GM18951 (cell line): ENCODE data around the gene UBE2O.

Experiments
- POLR2A ChIP-seq: IDR thresholded peaks from 4 replicates; pipeline ENCODE4 v1.6.1; 2011; ENCODE audit warnings: mild to moderate bottlenecking; ENCODE audit not compliant: insufficient read length, insufficient read depth; ENCODE audit errors: extremely low read depth
- in situ Hi-C: fragments of 300-500 bp; cut with MboI; formaldehyde crosslinking; loops from one replicate; pipeline ENCODE4 v1.12.0; 2022; ENCODE audit warnings: low sequenced_read_pairs, mixed read lengths, inconsistent platforms; ENCODE audit not compliant: unreplicated experiment

Gene UBE2O

DNA sequence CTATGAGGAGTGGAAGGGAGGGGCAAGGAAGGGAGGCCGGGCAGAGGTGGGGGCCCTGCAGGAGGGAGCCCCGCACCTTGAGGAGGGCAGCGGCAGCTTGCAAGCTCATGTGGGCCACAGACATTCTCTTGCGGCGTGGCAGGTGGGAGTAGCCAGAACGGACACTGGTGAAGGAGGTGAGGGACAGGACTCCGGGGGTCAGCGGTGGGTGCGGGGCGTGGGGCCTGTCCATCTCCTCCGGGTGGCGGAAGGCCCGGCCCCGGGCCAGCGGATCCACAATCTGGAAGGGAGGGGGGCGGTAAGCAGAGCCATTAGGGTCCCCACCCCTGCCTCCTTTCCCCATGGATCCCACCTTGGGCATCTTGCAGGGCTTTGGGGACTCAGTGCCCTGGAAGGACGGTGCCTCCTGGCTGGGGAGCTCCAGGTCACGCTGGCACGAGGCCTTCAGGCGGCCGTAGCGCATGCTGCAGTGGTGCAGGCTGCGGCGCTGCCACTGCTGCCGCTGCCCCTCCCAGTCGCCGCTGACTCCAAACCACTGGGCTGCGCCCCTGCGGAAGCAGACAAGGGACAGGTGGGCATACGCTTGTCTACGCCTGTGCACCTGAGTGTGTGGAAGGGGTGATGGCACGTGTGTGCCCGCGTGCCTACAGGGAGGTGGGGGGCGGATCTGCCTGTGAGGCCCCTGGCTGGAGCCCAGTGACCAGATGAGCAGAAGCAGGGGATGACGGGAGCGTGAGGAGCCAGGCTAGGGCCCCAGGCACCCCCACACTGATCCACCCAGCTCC, 26.0 kb upstream of the UBE2O start:
- no peak for TF ChIP-seq POLR2A
- in situ Hi-C loops: no loop called here

DNA sequence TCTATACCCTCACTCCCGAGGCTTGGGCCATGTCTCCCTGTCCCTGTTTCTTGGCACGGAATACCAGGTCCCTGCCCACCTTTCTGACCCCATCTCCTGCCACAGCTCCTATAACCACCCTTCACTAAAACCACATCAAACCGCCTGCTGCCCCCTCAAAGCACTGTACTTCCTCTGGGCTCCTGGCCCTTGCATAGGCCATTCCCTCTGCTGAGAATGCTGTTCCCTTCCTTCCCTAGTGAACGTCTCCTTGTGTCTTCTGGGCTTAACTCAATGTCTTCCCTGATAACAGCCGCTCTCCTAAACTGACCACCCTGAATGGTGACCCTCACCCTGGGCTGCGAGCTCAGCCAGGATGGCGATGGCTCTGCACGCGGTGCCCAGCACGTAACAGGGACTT, 25.1 kb upstream of the UBE2O start:
- TF ChIP-seq POLR2A: no peak
- in situ Hi-C loops: no loop called here

GRCh38 chr17:76477576-76477975, 24.6 kb upstream of the UBE2O start:
- no peak for TF ChIP-seq POLR2A
- in situ Hi-C loops: no loop called here

- in situ Hi-C loops: no loop called here
- no peak for TF ChIP-seq POLR2A
Observed at GRCh38 chr17:76476736-76477135, 23.8 kb upstream of the UBE2O start.

GRCh38 chr17:76475302-76475701, 22.4 kb upstream of the UBE2O start:
- TF ChIP-seq POLR2A: no peak
- in situ Hi-C loops: no loop called here

DNA sequence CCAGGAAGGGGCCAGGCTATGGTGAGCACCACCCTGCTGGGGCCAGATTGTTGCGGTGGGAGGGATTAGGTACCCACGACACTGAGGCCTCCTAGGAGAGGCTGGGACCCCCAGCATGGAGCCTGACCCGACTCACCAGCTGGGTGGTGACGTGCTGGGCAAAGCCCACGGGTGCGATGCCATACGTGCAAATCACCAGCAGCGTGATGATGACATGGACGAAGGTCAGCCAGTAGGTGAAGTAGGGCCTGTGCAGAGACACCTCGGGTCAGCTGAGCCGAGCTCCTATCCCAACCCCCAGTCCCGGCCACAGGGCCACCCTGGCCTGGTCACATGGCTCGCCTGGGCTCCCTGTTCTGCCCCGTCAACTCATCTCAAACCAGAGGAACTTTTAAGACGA, 21.9 kb upstream of the UBE2O start:
- in situ Hi-C loops: no loop called here
- TF ChIP-seq POLR2A: no peak

DNA sequence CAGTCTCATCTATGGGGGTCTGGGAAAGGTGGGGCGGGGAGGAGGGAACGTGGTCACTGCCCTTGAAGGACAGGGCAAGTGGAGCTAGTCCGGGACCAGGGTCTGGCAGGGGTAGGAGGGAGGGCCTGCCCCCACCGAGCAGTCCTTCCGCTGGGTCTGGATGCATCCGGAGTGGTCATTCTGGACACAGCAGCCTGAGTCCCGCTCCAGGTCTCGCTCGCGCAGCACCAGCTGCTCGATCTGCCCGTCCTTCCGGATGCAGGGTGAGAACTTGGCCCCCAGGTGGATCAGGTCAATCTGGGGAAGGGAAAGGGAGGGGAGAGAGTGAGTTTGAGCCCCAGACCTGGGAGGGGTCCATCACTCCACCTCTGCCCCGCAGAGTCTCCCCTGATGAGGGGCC, 21.3 kb upstream of the UBE2O start:
- TF ChIP-seq POLR2A: no peak
- in situ Hi-C loops: no loop called here

GRCh38 chr17:76473541-76473985, 20.6 kb upstream of the UBE2O start:
- no peak for TF ChIP-seq POLR2A
- in situ Hi-C loops: no loop called here

DNA sequence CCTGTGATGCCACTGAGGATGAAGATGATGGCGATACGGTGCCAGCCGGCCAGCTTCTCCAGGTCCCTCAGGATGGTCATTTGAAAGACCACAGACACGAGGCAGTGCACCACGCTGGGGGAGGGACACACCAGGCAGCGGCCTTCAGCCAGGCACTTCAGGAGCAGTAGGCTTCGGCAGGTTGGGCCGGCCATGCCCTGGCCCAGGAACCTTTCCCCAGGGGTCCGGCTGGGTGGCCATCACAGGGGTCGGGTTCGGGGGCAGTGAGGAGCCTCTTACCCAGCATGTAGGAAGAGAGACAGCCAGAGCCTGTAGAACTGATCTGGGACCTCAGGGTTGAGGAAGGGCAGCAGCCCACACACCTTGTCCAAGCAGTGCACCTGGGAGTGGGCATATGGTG, 19.8 kb upstream of the UBE2O start:
- TF ChIP-seq POLR2A: no peak
- in situ Hi-C loops: no loop called here

DNA sequence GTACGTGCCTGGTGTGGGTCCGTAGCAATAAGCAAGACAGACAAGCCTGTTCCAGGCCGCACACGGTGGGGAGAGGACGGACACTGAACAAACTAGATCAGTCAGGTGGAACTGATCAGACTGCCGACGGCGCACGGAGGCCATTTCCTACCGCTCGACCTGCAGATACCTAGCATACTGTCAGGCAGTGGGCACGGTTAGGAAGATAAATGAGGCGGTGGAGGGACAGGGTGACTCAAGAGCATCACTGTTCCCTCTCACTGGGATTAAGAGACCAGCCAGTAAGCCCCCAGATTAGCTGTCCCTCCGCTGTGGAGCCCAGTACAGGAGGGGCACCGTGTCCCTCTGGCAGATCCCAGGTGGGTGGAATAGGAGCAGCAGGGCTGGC, 19.3 kb upstream of the UBE2O start:
- in situ Hi-C loops: no loop called here
- no peak for TF ChIP-seq POLR2A

- no peak for TF ChIP-seq POLR2A
- in situ Hi-C loops: no loop called here
Observed at GRCh38 chr17:76471498-76472257, 18.7 kb upstream of the UBE2O start.

DNA sequence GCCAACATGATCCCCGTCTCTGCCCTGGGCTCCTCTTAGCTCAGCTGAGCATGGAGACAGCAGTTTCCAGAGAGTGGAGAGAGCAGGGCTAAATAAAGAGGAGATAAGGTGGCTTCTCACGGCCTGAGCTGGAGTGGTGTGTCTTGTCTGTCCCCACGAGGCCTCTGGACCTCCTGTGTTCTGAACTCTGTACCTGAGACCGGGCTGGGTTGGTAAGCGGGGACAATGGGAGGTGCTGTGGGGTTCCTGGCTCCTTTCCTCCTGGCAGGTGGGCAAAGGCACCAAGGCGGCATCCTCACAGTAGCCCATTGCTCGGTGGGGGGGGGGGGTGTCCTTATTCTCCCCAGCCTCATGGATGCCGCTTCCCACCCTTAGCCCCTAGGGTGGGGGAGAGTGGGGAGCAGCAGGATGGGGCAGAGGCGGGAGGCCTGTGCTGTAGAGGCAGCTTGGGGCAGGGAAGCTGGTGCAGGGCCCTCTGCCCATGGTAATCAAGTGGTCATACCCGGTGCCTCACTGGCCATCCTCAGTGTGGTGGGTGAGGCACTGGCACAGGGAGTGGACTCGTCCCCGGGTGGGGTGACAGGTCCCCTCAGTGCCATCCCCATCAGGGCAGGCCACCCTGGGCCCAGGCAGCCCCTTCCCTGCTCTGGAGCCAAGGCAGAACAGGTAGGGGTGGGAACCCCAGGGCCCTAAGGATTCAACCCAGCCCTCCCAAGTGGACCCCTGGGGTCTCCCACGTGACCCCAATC, 17.2 kb upstream of the UBE2O start:
- no peak for TF ChIP-seq POLR2A
- in situ Hi-C loops: loop anchor here (5.0 kb wide), 1 partner anchor 37 kb away; no protein-coding TSS in a partner anchor
